ENCODE data around the gene CYB561A3.

CYB561A3 gene

GRCh38 chr11:61361741-61362541 lies at the start of gene CYB561A3, which contains the start of gene TMEM138:
Gene CYB561A3, minus strand, starts transcription at chr11:61361882. Its CDS starts 5,169 bp downstream, at chr11:61356713.
Gene TMEM138, plus strand, starts transcription at chr11:61362374. Its CDS starts 2,017 bp downstream, at chr11:61364391.
- in situ Hi-C loops (cut with MboI; ENCODE audit: low sequenced_read_pairs): no loop called here

GRCh38 chr11:61406991-61407728 lies 45.5 kb upstream of the CYB561A3 start:
- in situ Hi-C loops (cut with MboI; ENCODE audit: low sequenced_read_pairs): no loop called here

- in situ Hi-C loops (cut with MboI; ENCODE audit: low sequenced_read_pairs): no loop called here
These were observed 44.4 kb upstream of the CYB561A3 start for GRCh38 chr11:61406067-61406466.

- in situ Hi-C loops (cut with MboI; ENCODE audit: low sequenced_read_pairs): no loop called here
These were observed 43.0 kb upstream of the CYB561A3 start for GRCh38 chr11:61404641-61405040.

- in situ Hi-C loops (cut with MboI; ENCODE audit: low sequenced_read_pairs): no loop called here
These were observed 42.4 kb upstream of the CYB561A3 start for GRCh38 chr11:61404103-61404502.

- in situ Hi-C loops (cut with MboI; ENCODE audit: low sequenced_read_pairs): no loop called here
These were observed 42.0 kb upstream of the CYB561A3 start for GRCh38 chr11:61403658-61404057.

GRCh38 chr11:61401573-61401972 lies 39.9 kb upstream of the CYB561A3 start:
- in situ Hi-C loops (cut with MboI; ENCODE audit: low sequenced_read_pairs): no loop called here

GRCh38 chr11:61401173-61401572 lies 39.5 kb upstream of the CYB561A3 start:
- in situ Hi-C loops (cut with MboI; ENCODE audit: low sequenced_read_pairs): no loop called here

- in situ Hi-C loops (cut with MboI; ENCODE audit: low sequenced_read_pairs): no loop called here
These were observed 31.4 kb upstream of the CYB561A3 start for GRCh38 chr11:61392981-61393595.

GRCh38 chr11:61390161-61390560 lies 28.5 kb upstream of the CYB561A3 start:
- in situ Hi-C loops (cut with MboI; ENCODE audit: low sequenced_read_pairs): no loop called here

GRCh38 chr11:61384271-61385242 lies 22.9 kb upstream of the CYB561A3 start:
- in situ Hi-C loops (cut with MboI; ENCODE audit: low sequenced_read_pairs): loop anchor here (10.0 kb wide), 1 partner anchor 50 kb away; the partner anchor contains the start of genes DDB1 and TKFC

- in situ Hi-C loops (cut with MboI; ENCODE audit: low sequenced_read_pairs): loop anchor here (10.0 kb wide), 1 partner anchor 49 kb away; the partner anchor contains the start of genes DDB1 and TKFC
These were observed 22.2 kb upstream of the CYB561A3 start for GRCh38 chr11:61383859-61384258.

GRCh38 chr11:61380884-61381283 lies 19.2 kb upstream of the CYB561A3 start:
- in situ Hi-C loops (cut with MboI; ENCODE audit: low sequenced_read_pairs): loop anchor here (10.0 kb wide), 1 partner anchor 46 kb away; the partner anchor contains the start of genes DDB1 and TKFC

- in situ Hi-C loops (cut with MboI; ENCODE audit: low sequenced_read_pairs): no loop called here
These were observed 17.1 kb upstream of the CYB561A3 start for GRCh38 chr11:61378713-61379313.

GRCh38 chr11:61377461-61378160 lies 15.9 kb upstream of the CYB561A3 start:
- in situ Hi-C loops (cut with MboI; ENCODE audit: low sequenced_read_pairs): no loop called here

- in situ Hi-C loops (cut with MboI; ENCODE audit: low sequenced_read_pairs): no loop called here
These were observed 14.1 kb upstream of the CYB561A3 start for GRCh38 chr11:61375761-61376108.

GRCh38 chr11:61372659-61373420 lies 11.2 kb upstream of the CYB561A3 start:
- in situ Hi-C loops (cut with MboI; ENCODE audit: low sequenced_read_pairs): no loop called here

- in situ Hi-C loops (cut with MboI; ENCODE audit: low sequenced_read_pairs): no loop called here
These were observed 8.8 kb upstream of the CYB561A3 start for GRCh38 chr11:61370349-61371005.
